GM12878 (cell line): Measurements from ENCODE around the gene STARD5. TPM values are rescaled to one million over a fixed set of nuclear protein-coding genes. Genes with fewer than 3 reads are reported as not detected.

Experiments
- ATAC-seq: fragments of 200-7000 bp; cut with Tn5 transposase; 3 replicates; pipeline ENCODE4 v1.9.1; 2020; ENCODE audit warnings: mild to moderate bottlenecking, moderate library complexity
- BruUV-seq: library from RNA; stranded (reverse); fragments of 400-500 nt; replicated peaks from 2 replicates; lab custom pipeline; 2021; lab: Mats Ljungman, UMichigan
- CTCF ChIA-PET: fragments of 300-600 bp; sonication (Branson Sonifier 250); formaldehyde crosslinking; extraction: SDS; loops from one replicate; lab custom pipeline; 2021; ENCODE audit warnings: inconsistent platforms; lab: Yijun Ruan, JAX
- POLR2A ChIA-PET: fragments of 350-600 bp; formaldehyde crosslinking; extraction: SDS; loops from one replicate; lab custom pipeline; 2021; ENCODE audit warnings: inconsistent platforms; lab: Charles Lee
- RAD21 ChIA-PET: fragments of 300-600 bp; sonication (Branson Sonifier 250); formaldehyde crosslinking; loops from one replicate; lab custom pipeline; 2023; ENCODE audit warnings: antibody characterized with exemption; ENCODE audit not compliant: unreplicated experiment; lab: Charles Lee
- SMC1A ChIA-PET: fragments of 300-600 bp; sonication (Branson Sonifier 250); formaldehyde crosslinking; loops from one replicate; lab custom pipeline; 2023; ENCODE audit not compliant: unreplicated experiment, uncharacterized antibody; lab: Charles Lee
- DNase-seq: peaks from one replicate; pipeline ENCODE4 v3.0.0-alpha.2; 2011; ENCODE audit warnings: low read depth, low spot score
- FAIRE-seq: peaks from 3 replicates; lab custom pipeline; 2011; peaks lifted over from hg19 to GRCh38; lab: Jason Lieb, UNC
- H2AFZ ChIP-seq: 2 replicates; pipeline ENCODE4 v1.6.0; 2011; ENCODE audit warnings: low read depth, low read length, control low read depth; ENCODE audit not compliant: control insufficient read depth
- H3K27ac ChIP-seq: 2 replicates; pipeline ENCODE4 v1.5.1; 2011; ENCODE audit warnings: control low read depth; ENCODE audit not compliant: control insufficient read depth, insufficient read depth
- H3K27me3 ChIP-seq, 2 experiments: replicated peaks in 1 of 2; 2 replicates each; pipeline versions ENCODE4 v1.6.0 to v1.6.1; 2011; ENCODE audit warnings: low read length in 1 of 2; ENCODE audit not compliant: control insufficient read depth in 2 of 2, insufficient read depth in 2 of 2
- H3K36me3 ChIP-seq, 2 experiments: 2 replicates each; pipeline ENCODE4 v1.5.1; 2011; ENCODE audit warnings: low read length in 1 of 2; ENCODE audit not compliant: control insufficient read depth in 2 of 2, insufficient read depth in 2 of 2
- H3K4me1 ChIP-seq: 2 replicates; pipeline ENCODE4 v1.6.1; 2011; ENCODE audit warnings: mild to moderate bottlenecking, low read length, moderate library complexity, mixed read lengths; ENCODE audit not compliant: control insufficient read depth, insufficient read depth
- H3K4me2 ChIP-seq: 2 replicates; pipeline ENCODE4 v1.6.0; 2011; ENCODE audit warnings: control low read depth; ENCODE audit not compliant: control insufficient read depth, insufficient read depth
- H3K4me3 ChIP-seq: fragments of 200-600 bp; sonication (generic); 2 replicates; pipeline ENCODE4 v1.5.1; 2016
- H3K79me2 ChIP-seq: 2 replicates; pipeline ENCODE4 v1.6.0; 2011; ENCODE audit warnings: low read length; ENCODE audit not compliant: control insufficient read depth, insufficient read depth
- H3K9ac ChIP-seq: 2 replicates; pipeline ENCODE4 v1.8.0; 2011; ENCODE audit warnings: low read length, control low read depth, mixed read lengths; ENCODE audit not compliant: control insufficient read depth, insufficient read depth
- H3K9me3 ChIP-seq: replicated peaks from 3 replicates; pipeline ENCODE4 v1.5.1; 2011; ENCODE audit warnings: mild to moderate bottlenecking, low read length; ENCODE audit not compliant: control insufficient read depth, insufficient read depth
- H4K20me1 ChIP-seq: 2 replicates; pipeline ENCODE4 v1.6.0; 2011; ENCODE audit not compliant: control insufficient read depth, insufficient read depth
- ATF7 ChIP-seq: fragments of 450-650 bp; IDR thresholded peaks from 2 replicates; pipeline ENCODE4 v1.6.1; 2016; ENCODE audit warnings: low read depth, mild to moderate bottlenecking
- BMI1 ChIP-seq: fragments of 450-650 bp; IDR thresholded peaks from 2 replicates; pipeline ENCODE4 v1.6.1; 2016; ENCODE audit warnings: mild to moderate bottlenecking, moderate library complexity, borderline replicate concordance
- CBX3 ChIP-seq: fragments of 200-600 bp; sonication (generic); IDR thresholded peaks from 2 replicates; pipeline ENCODE4 v1.6.1; 2016; ENCODE audit warnings: low read depth, borderline replicate concordance
- CHD4 ChIP-seq: fragments of 200-600 bp; sonication (generic); IDR thresholded peaks from 2 replicates; pipeline ENCODE4 v1.6.1; 2016; ENCODE audit warnings: mild to moderate bottlenecking
- EGR1 ChIP-seq, 2 experiments: IDR thresholded peaks; 1 replicate in 1 of 2; 2 replicates in 1 of 2; pipeline ENCODE4 v1.6.1; 2011 to 2012; ENCODE audit warnings: low read depth in 2 of 2, low read length in 2 of 2, borderline replicate concordance in 1 of 2, mild to moderate bottlenecking in 1 of 2, moderate library complexity in 1 of 2
- FOXK2 ChIP-seq: fragments of 450-650 bp; IDR thresholded peaks from 2 replicates; pipeline ENCODE4 v1.6.1; 2017; ENCODE audit warnings: mild to moderate bottlenecking, moderate library complexity
- HDAC2 ChIP-seq: fragments of 200-600 bp; sonication (generic); IDR thresholded peaks from 2 replicates; pipeline ENCODE4 v1.6.1; 2017
- IKZF1 ChIP-seq: fragments of 450-650 bp; conservative IDR thresholded peaks from 2 replicates; pipeline ENCODE4 v1.6.1; 2017; ENCODE audit warnings: antibody characterized with exemption, mild to moderate bottlenecking
- MTA3 ChIP-seq: IDR thresholded peaks from 2 replicates; pipeline ENCODE4 v1.6.1; 2012; ENCODE audit warnings: low read length, inconsistent platforms, borderline replicate concordance
- MXI1 ChIP-seq: fragments of 150-350 bp; IDR thresholded peaks from 2 replicates; pipeline ENCODE4 v1.6.1; 2011; ENCODE audit warnings: low read depth, mild to moderate bottlenecking, inconsistent platforms, low read length, improper control_type of control experiment
- MYC ChIP-seq: IDR thresholded peaks from 2 replicates; pipeline ENCODE4 v1.6.1; 2011; ENCODE audit warnings: mild to moderate bottlenecking, low read length, moderate library complexity, inconsistent platforms; ENCODE audit not compliant: insufficient read depth, insufficient replicate concordance, insufficient read length, severe bottlenecking
- PKNOX1 ChIP-seq: fragments of 450-650 bp; IDR thresholded peaks from 2 replicates; pipeline ENCODE4 v1.6.1; 2016; ENCODE audit warnings: mild to moderate bottlenecking
- POLR2AphosphoS5 ChIP-seq: IDR thresholded peaks from 2 replicates; pipeline ENCODE4 v1.6.1; 2011; ENCODE audit warnings: mild to moderate bottlenecking, low read length, inconsistent platforms
- RAD51 ChIP-seq: fragments of 450-650 bp; IDR thresholded peaks from 2 replicates; pipeline ENCODE4 v1.6.1; 2016; ENCODE audit warnings: moderate library complexity, mild to moderate bottlenecking, inconsistent platforms
- RB1 ChIP-seq: fragments of 450-650 bp; formaldehyde crosslinking; IDR thresholded peaks from 2 replicates; pipeline ENCODE4 v1.6.1; 2017; ENCODE audit warnings: mild to moderate bottlenecking, borderline replicate concordance
- RCOR1 ChIP-seq: conservative IDR thresholded peaks from 2 replicates; pipeline ENCODE4 v1.6.1; 2012; ENCODE audit warnings: low read depth, low read length, improper control_type of control experiment
- SMARCA5 ChIP-seq: fragments of 450-650 bp; IDR thresholded peaks from 2 replicates; pipeline ENCODE4 v1.6.1; 2017; ENCODE audit warnings: mild to moderate bottlenecking
- YBX1 ChIP-seq: fragments of 450-650 bp; IDR thresholded peaks from 2 replicates; pipeline ENCODE4 v1.6.1; 2016; ENCODE audit warnings: antibody characterized with exemption
- ZNF24 ChIP-seq: fragments of 450-650 bp; IDR thresholded peaks from 2 replicates; pipeline ENCODE4 v1.6.1; 2017; ENCODE audit warnings: antibody characterized with exemption, mild to moderate bottlenecking
- WGBS: methylation state at CpG from one replicate; pipeline ENCODE4 v1.1.6; 2016; ENCODE audit warnings: low lambda C conversion rate; ENCODE audit not compliant: insufficient replicate concordance, insufficient coverage; ENCODE audit errors: missing lambda C conversion rate; 5-methylcytosine and 5-hydroxymethylcytosine counted together
- in situ Hi-C: fragments of 300-500 bp; cut with MboI; formaldehyde crosslinking; loops from 9 replicates; pipeline ENCODE4 v1.14.3; 2018; ENCODE audit warnings: mixed read lengths
- intact Hi-C: fragments of 100-400 bp; cut with micrococcal nuclease; formaldehyde crosslinking; loops from one replicate; pipeline ENCODE4 v1.14.2; 2022; ENCODE audit not compliant: unreplicated experiment
- polyA plus RNA-seq, 11 experiments: library from polyadenylated mRNA; depleted of rRNA in 4 of 11; unstranded in 6 of 11; stranded (reverse) in 5 of 11; fragments of >200 nt; fragmentation: Nextera tagmentation in 4 of 11; fragmentation: Illumina TruSeq in 1 of 11; extraction: Ambion mirVana in 4 of 11; extraction: Trizol in 1 of 11; gene quantifications; 1 replicate in 1 of 11; 2 replicates in 10 of 11; pipeline versions ENCODE4 v1.2.1 to v1.2.3, GENCODE V29; 2011 to 2016; ENCODE audit warnings: inconsistent platforms in 2 of 11, missing spikeins in 2 of 11, low read depth in 1 of 11
- total RNA-seq, 4 experiments: library from RNA; depleted of rRNA in 3 of 4; stranded (reverse); fragments of >200 nt in 3 of 4; fragmentation: Illumina TruSeq in 1 of 4; extraction: Trizol in 1 of 4; gene quantifications; 2 replicates each; pipeline versions ENCODE4 v1.2.1 to v1.2.3, GENCODE V29; 2013 to 2021
- TF ChIP-seq, protein P1 (sequence below): fragments of 450-650 bp; IDR thresholded peaks from 2 replicates; pipeline ENCODE4 v1.6.1; 2014; ENCODE audit warnings: mild to moderate bottlenecking
- TF ChIP-seq, protein P2 (sequence below): fragments of 450-650 bp; IDR thresholded peaks from 2 replicates; pipeline ENCODE4 v1.6.1; 2018; ENCODE audit warnings: borderline replicate concordance, mild to moderate bottlenecking; ENCODE audit not compliant: partially characterized antibody

The STARD5 gene
- total and polyA plus RNA-seq, 10 of the 15 experiments (the other 5 are each of a cell fraction or from before 2014, with no cell fraction given), result 2.3 to 9.4 (median 4.7) TPM

GRCh38 chr15:81273855-81274254, 50.1 kb downstream of the STARD5 start (continued):
- no peak for TF ChIP-seq CBX3
- TF ChIP-seq EGR1 (IDR thresholded peaks at IDR 0.05; ENCODE audit: borderline replicate concordance in 1 of 2, low read depth in 2 of 2, low read length in 2 of 2), result no peak
- no peak for TF ChIP-seq CHD4
- TF ChIP-seq BMI1, result no peak
- no peak for TF ChIP-seq PKNOX1
- TF ChIP-seq POLR2AphosphoS5, result no peak

DNA sequence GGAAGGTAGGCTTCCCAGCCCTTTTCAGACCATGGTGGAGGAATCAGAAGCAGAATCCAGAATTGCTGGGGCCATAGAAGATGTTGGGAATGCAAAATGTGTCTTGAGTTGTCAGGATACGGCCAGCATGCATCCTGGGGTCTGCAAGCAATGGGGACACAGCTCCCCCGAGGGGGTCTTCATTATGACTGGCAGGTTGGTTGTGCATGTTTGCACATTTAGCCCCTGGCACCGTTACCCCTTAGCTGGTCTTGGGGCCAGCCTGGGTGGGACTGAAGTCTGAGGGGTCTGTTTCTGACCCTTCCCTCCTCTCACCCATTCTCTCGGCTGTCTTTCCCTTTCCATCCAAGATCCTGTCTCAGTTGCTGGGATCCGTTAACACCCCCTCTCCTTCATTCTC, 50.7 kb downstream of the STARD5 start:
- ChIA-PET SMC1A (interaction anchor here (3.8 to 4.8 kb wide), 3 partner anchors 21 to 127 kb away, joined by 63 to 122 read pairs (median 109); no protein-coding TSS in a partner anchor), POLR2A (interaction anchor here (0.5 to 0.6 kb wide), 2 partner anchors 773 to 897 kb away, joined by 5 to 12 read pairs; partner anchors contain the start of gene MEX3B), RAD21 (interaction anchor here (3.2 to 7.4 kb wide), 3 partner anchors 20 to 127 kb away, joined by 32 to 137 read pairs (median 73); no protein-coding TSS in a partner anchor), CTCF (interaction anchor here (0.8 to 11.0 kb wide), 5 partner anchors 62 to 908 kb away, joined by 3 to 242 read pairs (median 8); no protein-coding TSS in a partner anchor)
- intact Hi-C loops, result loop anchor here (10.0 kb wide), 1 partner anchor 202 kb away; no protein-coding TSS in a partner anchor
- Histone ChIP-seq H2AFZ (no peak overlapping the region), H3K79me2 (no peaks in the 10 kb centered on the region), H3K36me3 (no peaks in the 10 kb centered on the region), H3K4me3 (no peak overlapping the region), H3K9me3 (peaks cover 5% of the 10 kb centered on the region), H3K4me1 (peaks cover 12% of the 10 kb centered on the region), H4K20me1 (no peaks in the 10 kb centered on the region), H3K27ac (no peak overlapping the region), H3K27me3 (no peaks in the 10 kb centered on the region), H3K4me2 (no peak overlapping the region), H3K9ac (no peak overlapping the region; the same call in 1 of the 2 replicates)
- ATAC-seq, result no peak
- in situ Hi-C loops, result no loop called here
- no peak for DNase-seq
- FAIRE-seq, result no peak
- 21% methylated on average over 5 of the region's 5 CpGs for WGBS
- no TSS peak for BruUV-seq
- no peak for TF ChIP-seq BMI1
- TF ChIP-seq RB1, result no peak
- no peak for TF ChIP-seq YBX1
- no peak for TF ChIP-seq SMARCA5
- TF ChIP-seq FOXK2, result no peak
- TF ChIP-seq ATF7, result no peak
- no peak for TF ChIP-seq RAD51
- TF ChIP-seq IKZF1, result no peak
- no peak for TF ChIP-seq MXI1
- TF ChIP-seq, protein P1, sequence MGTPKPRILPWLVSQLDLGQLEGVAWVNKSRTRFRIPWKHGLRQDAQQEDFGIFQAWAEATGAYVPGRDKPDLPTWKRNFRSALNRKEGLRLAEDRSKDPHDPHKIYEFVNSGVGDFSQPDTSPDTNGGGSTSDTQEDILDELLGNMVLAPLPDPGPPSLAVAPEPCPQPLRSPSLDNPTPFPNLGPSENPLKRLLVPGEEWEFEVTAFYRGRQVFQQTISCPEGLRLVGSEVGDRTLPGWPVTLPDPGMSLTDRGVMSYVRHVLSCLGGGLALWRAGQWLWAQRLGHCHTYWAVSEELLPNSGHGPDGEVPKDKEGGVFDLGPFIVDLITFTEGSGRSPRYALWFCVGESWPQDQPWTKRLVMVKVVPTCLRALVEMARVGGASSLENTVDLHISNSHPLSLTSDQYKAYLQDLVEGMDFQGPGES, result no peak
- no peak for TF ChIP-seq RCOR1
- TF ChIP-seq, protein P2, sequence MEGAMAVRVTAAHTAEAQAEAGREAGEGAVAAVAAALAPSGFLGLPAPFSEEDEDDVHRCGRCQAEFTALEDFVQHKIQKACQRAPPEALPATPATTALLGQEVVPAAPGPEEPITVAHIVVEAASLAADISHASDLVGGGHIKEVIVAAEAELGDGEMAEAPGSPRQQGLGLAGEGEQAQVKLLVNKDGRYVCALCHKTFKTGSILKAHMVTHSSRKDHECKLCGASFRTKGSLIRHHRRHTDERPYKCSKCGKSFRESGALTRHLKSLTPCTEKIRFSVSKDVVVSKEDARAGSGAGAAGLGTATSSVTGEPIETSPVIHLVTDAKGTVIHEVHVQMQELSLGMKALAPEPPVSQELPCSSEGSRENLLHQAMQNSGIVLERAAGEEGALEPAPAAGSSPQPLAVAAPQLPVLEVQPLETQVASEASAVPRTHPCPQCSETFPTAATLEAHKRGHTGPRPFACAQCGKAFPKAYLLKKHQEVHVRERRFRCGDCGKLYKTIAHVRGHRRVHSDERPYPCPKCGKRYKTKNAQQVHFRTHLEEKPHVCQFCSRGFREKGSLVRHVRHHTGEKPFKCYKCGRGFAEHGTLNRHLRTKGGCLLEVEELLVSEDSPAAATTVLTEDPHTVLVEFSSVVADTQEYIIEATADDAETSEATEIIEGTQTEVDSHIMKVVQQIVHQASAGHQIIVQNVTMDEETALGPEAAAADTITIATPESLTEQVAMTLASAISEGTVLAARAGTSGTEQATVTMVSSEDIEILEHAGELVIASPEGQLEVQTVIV, result no peak
- TF ChIP-seq MTA3, result no peak
- no peak for TF ChIP-seq MYC
- no peak for TF ChIP-seq ZNF24
- no peak for TF ChIP-seq HDAC2
